GM21576 (cell line): ENCODE measurements around the gene VAMP8.
A peak's percentile ranks its signal among the peaks of the same experiment; 100 is the strongest.
"Not testable (repeated sequence)": the region's sequence is repeated elsewhere in the genome, so short reads cannot be mapped to it uniquely, and the experiment has no call there.

Source experiments
- ATAC-seq: cut with Tn5 transposase; IDR thresholded peaks from one replicate; pipeline ENCODE4 v1.9.1; 2021; ENCODE audit warnings: mild to moderate bottlenecking, moderate library complexity; ENCODE audit not compliant: unreplicated experiment

The VAMP8 gene

GRCh38 chr2:85597241-85597640 is 19.9 kb downstream of the VAMP8 start:
- ATAC-seq = no peak

- no peak for ATAC-seq
These were observed 21.4 kb downstream of the VAMP8 start for GRCh38 chr2:85598594-85599340.

DNA sequence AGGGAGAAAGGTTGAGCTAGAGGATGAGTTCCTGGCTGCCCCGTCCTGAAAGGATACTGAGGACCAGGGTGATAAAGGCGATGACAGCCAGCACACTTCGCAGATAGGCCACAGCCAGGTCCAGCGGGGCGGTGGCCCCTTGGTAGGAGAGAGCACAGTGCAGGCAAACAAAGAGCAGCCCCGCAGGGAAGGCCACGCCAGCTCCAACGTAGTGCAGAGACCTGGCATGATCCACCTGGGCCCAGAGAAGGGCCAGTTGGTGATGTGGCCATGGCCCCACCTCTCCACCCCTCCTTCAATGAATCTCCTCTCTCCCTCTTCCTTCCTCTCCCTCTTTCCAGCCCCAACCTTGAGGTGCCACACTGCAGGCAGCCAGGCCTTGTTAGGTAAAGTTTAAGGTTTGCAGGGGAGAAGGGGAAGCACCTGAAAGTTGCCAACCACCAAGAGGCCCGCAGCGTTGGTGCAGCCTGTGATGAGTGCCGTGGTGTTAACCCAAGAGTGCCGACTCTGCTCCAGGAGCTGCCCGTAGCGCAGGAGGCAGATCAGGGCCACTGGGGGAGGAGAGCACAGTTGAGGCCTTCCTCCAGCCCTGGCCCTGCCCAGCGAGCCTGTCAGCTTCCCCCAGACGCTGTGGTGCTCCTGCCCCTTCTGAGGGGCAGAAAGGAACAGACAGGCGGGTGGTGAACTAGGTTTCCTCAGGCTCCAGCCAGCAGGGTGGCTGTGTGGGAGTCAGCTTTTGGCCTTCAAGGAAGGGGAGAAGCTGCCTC is 22.3 kb downstream of the VAMP8 start:
- ATAC-seq = no peak

DNA sequence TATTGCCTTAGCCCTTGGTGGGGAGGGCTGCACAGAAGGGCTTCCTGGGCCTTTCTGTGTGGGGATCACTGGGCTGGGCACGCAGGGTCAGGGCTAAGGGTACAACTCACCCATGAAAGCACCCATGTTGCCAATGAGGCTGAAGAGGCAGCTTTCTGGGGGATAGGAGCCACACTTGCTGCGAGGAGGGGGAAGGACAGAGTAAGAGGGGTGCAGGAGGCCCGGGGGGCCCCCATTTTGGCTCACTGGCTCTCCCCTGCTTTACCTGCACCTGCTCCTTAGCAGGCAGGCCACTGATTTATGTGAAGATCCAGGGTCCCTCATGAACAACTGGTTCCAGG is 22.8 kb downstream of the VAMP8 start:
- ATAC-seq = no peak

- ATAC-seq = no peak
These were observed 23.8 kb downstream of the VAMP8 start for GRCh38 chr2:85600951-85601770.

GRCh38 chr2:85601771-85602475 is 24.5 kb downstream of the VAMP8 start:
- peak; percentile 16 for ATAC-seq

DNA sequence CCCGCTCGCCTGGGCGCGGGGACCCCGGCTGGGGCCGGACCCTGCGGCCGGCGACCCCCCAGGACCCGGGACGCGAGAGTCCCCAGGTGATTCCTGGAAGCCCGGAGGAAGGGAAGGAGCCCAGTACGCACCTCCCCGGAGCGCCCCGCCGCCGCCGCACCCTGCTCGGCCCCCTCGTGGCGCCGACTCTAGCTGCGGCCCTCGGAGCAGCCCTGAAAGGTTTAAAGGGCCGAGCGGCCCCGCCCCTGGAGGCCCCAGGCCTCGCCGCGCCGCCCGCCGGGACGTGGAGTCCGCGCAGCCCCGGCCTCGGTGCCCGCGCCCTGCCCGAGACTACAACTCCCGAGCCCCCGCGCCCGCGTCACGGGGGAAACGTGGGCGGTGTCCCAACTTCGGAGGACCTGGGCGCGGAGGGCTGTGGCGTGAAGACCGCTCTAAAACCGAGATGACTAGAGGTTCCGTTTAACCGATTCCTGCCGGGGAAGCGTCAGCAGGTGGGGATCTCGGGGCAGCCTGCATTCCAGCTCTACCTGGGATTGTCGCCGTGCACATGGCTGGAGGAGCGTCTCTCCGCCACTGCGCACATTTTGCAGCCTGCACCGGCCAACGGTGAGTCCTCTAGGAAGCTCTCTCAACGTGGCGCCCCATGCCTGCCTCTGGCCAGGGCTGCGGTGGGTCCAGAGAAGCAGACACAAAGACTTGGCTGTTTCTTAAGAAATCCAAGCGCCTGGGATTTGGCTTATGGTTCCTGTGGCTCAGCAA is 25.3 kb downstream of the VAMP8 start, which contains the start of gene TMEM150A:
TSS of gene TMEM150A (minus strand) at position 223 of the 759 bp plus-strand sequence. CDS start 750 bp downstream, outside the sequence.
- ATAC-seq = peak; percentile 95

DNA sequence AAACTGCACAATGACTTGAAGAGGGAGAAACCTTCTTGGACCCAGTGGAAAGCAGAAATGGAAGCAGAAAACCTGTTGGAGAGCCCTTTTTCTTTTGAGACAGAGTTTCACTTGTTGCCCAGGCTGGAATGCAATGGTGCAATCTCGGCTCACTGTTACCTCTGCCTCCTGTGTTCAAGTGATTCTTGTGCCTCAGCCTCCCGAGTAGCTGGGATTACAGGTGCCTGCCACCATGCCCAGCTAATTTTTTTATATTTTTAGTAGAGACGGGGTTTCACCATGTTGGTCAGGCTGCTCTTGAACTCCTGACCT is 26.7 kb downstream of the VAMP8 start:
- not testable (repeated sequence) for ATAC-seq

DNA sequence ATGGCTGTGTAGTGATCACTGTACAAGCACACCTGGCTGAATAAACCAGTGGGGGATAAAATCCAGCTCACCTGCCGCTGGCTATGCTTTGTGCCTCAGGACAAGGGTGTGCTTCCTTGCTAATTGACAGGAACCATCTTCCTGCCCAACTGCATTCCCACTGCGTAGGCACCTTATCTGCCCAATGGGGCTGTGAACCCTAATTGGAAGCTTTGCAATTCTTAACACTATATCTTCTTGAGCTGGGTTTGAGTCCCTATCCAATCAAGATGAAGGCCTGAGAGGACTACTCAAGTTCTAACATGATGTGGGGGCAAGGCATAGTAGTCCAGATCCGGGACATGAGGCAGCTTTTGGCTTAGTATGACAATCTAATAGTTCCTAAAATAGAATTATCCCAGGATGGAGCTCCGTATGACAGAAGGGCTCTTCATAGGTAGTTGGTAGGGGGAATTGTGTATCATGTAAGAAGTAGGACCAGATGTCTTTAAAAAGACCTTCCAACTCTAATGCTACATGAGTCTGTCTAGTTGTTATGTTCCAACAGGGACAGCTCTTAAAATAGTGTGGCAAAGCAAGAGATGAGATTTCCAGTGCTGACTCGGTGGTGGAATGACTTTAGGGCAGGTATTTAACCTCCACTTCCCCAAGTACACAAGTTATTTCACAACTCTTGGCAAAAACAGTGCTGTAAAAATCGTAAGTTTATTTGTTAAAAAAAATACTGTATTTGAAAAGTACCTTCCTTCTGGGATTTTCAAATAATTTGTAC is 27.4 kb downstream of the VAMP8 start:
- ATAC-seq = no peak

DNA sequence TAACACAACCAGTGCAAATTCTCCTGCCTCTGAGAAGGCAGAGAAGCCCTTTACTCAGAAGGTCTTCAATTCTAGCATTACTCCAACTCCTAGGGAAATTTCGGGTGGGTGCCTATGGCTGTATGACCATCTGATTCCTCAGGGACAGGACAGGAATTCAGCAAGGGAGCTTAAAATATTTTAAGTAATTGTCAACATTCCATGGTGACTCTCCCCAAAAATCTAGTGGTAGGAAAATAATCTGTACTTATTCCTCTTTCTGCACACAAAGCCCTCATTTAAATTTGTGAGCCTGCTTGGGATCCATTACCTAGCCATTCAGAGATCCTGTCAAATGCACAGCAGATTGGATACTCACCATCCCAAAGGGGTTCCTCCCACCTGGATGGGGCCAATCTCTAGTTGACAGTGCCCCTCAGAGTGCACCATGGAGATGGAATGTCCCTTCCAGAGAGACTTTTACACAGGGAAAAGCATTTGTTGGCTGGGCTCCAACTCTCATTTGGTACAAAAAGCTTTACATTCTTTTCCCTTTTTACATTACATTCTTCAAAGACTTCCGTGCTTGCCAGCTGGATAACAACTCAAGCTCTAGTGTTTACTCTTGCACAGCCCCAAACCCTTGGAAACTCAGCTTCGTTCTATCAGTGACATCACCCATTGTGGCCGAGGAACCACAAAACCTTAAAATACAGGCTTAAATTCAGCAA is 28.2 kb downstream of the VAMP8 start:
- no peak for ATAC-seq

- ATAC-seq = no peak
These were observed 28.7 kb downstream of the VAMP8 start for GRCh38 chr2:85606116-85606455.

DNA sequence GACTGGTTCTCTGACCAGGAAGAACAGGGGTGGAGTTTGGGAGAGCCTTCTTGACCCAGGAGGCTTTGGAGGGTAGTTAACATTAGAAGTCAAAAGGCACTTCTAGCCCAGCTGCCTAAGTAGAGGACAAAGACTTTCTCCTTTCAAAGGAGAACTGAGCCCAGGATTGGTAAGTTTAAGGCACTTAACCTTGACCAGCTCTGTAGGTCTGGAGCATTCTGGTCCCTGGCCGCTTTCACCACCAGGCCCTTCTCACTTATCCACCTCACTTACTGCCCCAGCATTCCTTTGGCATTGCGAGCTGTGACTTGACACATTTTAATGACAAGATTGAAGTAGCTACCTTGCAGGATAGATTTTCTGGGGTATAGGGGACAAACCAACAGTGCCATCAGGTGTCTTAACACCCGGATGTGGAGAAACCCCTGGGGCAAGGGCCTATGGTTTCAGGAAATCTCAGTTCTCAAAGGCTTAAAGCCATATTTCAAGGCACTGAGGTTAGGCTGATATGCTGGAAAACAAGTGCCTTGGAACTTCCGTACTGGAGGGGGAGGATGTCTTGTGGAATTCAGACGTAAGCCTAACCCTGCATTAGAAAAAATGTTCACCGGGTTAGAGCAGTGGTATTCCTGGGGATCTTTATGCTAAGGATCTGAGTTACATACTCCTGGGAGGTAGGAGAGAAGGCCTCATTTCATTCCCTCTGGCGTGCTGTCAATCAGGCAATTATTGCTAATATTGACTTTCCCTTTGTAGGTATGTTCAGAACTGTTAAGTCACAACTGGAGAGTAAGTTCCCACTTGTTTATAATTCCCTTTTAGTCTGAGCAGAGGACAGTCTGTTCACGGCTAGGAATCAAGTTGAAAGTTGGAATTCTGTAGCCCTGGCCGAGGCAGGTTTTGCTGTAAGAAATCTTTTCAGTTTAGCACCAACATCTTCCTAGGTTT is 30.2 kb downstream of the VAMP8 start:
- no peak for ATAC-seq

DNA sequence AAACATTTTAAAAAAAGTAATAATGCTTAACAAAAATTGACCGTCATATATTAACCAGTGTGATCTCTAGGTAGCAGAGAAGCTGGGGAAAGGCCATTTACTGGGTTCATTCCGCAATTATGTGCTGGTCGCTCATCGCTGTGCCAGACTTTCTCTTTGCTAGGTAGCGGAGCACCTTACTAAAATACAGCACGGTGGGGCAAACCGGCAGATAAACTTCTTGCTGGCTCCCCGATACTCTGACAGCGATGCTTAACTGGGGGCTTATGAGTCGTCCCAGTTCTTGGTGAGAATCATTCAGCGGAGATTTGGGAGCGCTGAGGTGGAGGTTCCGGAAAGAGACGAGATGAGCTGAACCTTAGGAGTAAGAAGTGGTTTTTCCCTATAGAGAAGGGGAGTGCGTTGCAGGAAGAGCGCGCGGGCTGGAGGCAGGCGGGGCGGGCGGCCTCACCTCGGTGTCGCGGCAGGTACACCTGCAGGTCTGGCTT is 33.9 kb downstream of the VAMP8 start:
- ATAC-seq = peak; percentile 9

DNA sequence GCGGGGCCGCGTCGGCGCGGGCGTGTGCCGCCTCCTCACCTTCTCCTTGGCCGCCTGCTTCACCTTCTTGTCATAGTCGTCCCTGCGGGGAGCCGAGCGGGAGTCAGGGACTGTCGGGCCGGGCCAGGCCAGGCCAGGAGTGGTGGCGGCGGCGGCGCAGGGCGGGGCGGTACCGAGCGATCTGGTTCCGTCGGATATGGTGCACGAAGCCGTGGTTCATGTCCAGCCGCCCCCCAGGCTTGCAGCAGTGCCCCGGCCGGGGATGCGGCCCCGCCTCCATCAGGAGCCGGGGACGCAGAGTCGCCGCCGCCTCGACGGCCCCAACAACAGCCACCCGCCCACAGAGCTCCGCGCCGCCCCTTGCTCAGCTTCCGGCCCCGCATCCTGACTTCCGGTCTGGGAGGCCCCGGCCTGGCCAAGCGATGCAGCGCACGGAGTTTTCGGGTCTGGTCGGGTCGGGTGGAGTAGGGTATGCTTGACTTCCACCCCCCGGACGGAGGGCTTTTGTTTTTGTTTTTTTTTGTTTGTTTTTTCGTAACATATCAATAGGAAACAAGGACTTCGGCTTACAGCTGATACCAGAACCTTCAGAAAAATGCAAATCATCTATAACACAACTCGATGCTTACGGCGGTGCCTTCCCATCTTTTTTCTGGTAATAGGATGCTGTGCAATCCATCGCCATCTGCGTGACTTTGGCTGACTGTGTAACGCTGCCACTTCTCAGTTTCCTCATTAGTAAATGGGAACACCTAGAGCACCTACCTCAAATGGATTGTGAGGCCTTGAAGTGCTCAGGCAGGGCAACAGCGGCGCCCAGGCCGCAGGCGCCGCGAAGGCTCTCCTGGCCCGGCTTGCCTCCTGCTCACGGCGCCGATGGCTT is 34.6 kb downstream of the VAMP8 start, which contains the start of gene C2orf68:
TSS of gene C2orf68 (minus strand) at position 362 of the 883 bp plus-strand sequence. CDS start at position 280, 82 bp downstream.
- peak; percentile 83 for ATAC-seq

- no peak for ATAC-seq
These were observed 36.5 kb downstream of the VAMP8 start for GRCh38 chr2:85613717-85614515.

DNA sequence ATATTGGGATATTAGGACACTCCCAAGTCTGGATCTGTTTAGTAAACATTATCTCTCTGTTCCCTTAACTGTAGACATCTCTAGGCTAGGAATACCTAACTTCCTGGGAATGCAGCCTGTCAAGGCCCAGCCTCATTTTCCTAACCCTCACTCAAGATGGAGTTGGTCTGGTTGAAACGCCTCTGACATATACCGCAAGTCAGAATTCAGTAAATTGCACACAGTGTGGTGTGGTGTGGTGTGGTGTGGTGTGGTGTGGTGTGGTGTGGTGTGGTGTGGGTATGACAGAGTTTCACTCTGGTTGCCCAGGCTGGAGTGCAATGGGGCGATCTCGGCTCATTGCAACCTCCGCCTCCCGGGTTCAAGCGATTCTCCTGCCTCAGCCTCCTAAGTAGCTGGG is 37.4 kb downstream of the VAMP8 start:
- ATAC-seq = not testable (repeated sequence)
